MM.1S (cell line): Measurements from ENCODE around the gene IL22RA2.

Experiments
- EZH2 ChIP-seq: fragments of 300-600 bp; sonication (generic); optimal IDR thresholded peaks from 2 replicates; pipeline ENCODE3; 2017; ENCODE audit warnings: low read depth, mild to moderate bottlenecking, antibody characterized with exemption, low read length, mixed read lengths
- EZH2phosphoT487 ChIP-seq: fragments of 300-600 bp; sonication (generic); IDR thresholded peaks from 2 replicates; pipeline ENCODE4 v1.6.1; 2018; ENCODE audit warnings: antibody characterized with exemption, low read length
- TF ChIP-seq, protein P1 (sequence below): fragments of 300-600 bp; sonication (generic); IDR thresholded peaks from 2 replicates; pipeline ENCODE4 v1.5.1; 2016; ENCODE audit warnings: antibody characterized with exemption, low read length, mixed read lengths

DNA sequence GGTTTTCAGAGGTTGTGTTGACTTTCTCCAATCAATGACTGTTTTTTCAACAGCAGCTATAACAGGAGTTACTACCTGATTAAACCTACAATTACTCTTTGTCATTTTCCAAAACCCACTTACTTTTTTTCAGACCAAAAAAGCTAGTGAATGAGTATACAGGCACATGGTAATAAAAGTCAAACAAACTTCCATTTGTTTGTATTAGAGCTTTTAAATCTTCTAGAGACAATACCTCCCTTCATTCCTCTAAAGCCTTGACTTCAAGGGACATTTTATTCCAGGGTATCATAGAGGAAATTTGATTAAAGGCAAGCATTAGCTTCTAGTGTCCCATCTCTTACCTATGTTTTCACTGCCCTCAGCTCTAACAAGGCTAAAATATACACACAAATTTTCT lies 52.7 kb downstream of the IL22RA2 start:
- TF ChIP-seq, protein P1, sequence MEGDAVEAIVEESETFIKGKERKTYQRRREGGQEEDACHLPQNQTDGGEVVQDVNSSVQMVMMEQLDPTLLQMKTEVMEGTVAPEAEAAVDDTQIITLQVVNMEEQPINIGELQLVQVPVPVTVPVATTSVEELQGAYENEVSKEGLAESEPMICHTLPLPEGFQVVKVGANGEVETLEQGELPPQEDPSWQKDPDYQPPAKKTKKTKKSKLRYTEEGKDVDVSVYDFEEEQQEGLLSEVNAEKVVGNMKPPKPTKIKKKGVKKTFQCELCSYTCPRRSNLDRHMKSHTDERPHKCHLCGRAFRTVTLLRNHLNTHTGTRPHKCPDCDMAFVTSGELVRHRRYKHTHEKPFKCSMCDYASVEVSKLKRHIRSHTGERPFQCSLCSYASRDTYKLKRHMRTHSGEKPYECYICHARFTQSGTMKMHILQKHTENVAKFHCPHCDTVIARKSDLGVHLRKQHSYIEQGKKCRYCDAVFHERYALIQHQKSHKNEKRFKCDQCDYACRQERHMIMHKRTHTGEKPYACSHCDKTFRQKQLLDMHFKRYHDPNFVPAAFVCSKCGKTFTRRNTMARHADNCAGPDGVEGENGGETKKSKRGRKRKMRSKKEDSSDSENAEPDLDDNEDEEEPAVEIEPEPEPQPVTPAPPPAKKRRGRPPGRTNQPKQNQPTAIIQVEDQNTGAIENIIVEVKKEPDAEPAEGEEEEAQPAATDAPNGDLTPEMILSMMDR, result no peak
- TF ChIP-seq EZH2 (no peak), EZH2phosphoT487 (no peak)
